IMR-90 (cell line): Measurements from ENCODE around the gene DGKD.

Experiments used
- CEBPB ChIP-seq: IDR thresholded peaks from 2 replicates; pipeline ENCODE4 v1.6.1; 2012; ENCODE audit warnings: low read depth, low read length, improper control_type of control experiment
- MAZ ChIP-seq: IDR thresholded peaks from 2 replicates; pipeline ENCODE4 v1.6.1; 2012; ENCODE audit warnings: low read depth, mild to moderate bottlenecking, low read length, improper control_type of control experiment, moderate library complexity, borderline replicate concordance
- NFE2L2 ChIP-seq: fragments of 150-350 bp; IDR thresholded peaks from 2 replicates; pipeline ENCODE4 v1.6.1; 2016; ENCODE audit warnings: low read depth, mild to moderate bottlenecking, low read length
- POLR2A ChIP-seq: IDR thresholded peaks from 2 replicates; pipeline ENCODE4 v1.6.1; 2012; ENCODE audit warnings: mild to moderate bottlenecking, low read depth, low read length
- RFX5 ChIP-seq: IDR thresholded peaks from 2 replicates; pipeline ENCODE4 v1.8.0; 2012; ENCODE audit warnings: low read depth, mild to moderate bottlenecking, low read length, moderate library complexity
- SMC3 ChIP-seq: fragments of 150-350 bp; IDR thresholded peaks from 2 replicates; pipeline ENCODE4 v1.6.1; 2016; ENCODE audit warnings: low read depth, mild to moderate bottlenecking, antibody characterized with exemption, low read length, moderate library complexity
- TF ChIP-seq, protein P1 (sequence below): conservative IDR thresholded peaks from 2 replicates; pipeline ENCODE4 v1.5.1; 2012; ENCODE audit warnings: mild to moderate bottlenecking, low read depth, low read length, improper control_type of control experiment

DNA sequence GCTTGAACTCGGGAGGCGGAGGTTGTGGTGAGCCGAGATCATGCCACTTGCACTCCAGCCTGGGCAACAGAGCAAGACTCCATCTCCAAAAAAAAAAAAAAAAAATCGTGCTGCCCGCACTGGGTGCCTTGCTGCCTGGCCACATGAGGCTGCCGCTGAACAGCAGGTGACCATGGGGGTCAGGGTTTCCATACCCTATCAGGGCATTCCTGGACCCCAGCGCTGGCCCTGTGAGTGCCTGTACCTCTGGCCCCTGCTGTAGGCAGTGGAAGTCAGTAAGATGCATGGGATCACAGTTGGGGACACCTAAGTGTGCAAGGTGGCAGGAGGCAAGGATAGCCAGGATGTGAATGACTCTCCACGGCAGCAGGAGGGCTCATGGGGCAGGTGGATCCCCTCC is 27.8 kb upstream of the DGKD start:
- TF ChIP-seq NFE2L2 (no peak), POLR2A (no peak), MAZ (no peak), CEBPB (no peak), RFX5 (no peak), SMC3 (no peak)
- TF ChIP-seq, protein P1, sequence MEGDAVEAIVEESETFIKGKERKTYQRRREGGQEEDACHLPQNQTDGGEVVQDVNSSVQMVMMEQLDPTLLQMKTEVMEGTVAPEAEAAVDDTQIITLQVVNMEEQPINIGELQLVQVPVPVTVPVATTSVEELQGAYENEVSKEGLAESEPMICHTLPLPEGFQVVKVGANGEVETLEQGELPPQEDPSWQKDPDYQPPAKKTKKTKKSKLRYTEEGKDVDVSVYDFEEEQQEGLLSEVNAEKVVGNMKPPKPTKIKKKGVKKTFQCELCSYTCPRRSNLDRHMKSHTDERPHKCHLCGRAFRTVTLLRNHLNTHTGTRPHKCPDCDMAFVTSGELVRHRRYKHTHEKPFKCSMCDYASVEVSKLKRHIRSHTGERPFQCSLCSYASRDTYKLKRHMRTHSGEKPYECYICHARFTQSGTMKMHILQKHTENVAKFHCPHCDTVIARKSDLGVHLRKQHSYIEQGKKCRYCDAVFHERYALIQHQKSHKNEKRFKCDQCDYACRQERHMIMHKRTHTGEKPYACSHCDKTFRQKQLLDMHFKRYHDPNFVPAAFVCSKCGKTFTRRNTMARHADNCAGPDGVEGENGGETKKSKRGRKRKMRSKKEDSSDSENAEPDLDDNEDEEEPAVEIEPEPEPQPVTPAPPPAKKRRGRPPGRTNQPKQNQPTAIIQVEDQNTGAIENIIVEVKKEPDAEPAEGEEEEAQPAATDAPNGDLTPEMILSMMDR = no peak
